ENCODE measurements around the gene SEC24C.

SEC24C gene

GRCh38 chr10:73799899-73800559, 55.9 kb downstream of the SEC24C start:
- Histone ChIP-seq H3K27me3 (ENCODE audit: low read depth) (no peaks in the 10 kb centered on the region), H3K36me3 (replicated peaks) (peaks cover 46% of the 10 kb centered on the region), H3K9me3 (no peaks in the 10 kb centered on the region), H3K4me1 (no peaks in the 10 kb centered on the region), H3K4me3 (no peak overlapping the region)
- in situ Hi-C loops (cut with MboI; ENCODE audit: low sequenced_read_pairs): no loop called here
- DNase-seq (ENCODE audit: low spot score in 2 of 2): no peak

GRCh38 chr10:73800560-73801252, 56.5 kb downstream of the SEC24C start:
- no peak for DNase-seq (ENCODE audit: low spot score in 2 of 2)
- no peaks in the 10 kb centered on the region for H3K9me3 ChIP-seq
- H3K27me3 ChIP-seq (ENCODE audit: low read depth): no peaks in the 10 kb centered on the region
- no peaks in the 10 kb centered on the region for H3K4me1 ChIP-seq
- no peak overlapping the region for H3K4me3 ChIP-seq
- in situ Hi-C loops (cut with MboI; ENCODE audit: low sequenced_read_pairs): no loop called here
- peaks cover 47% of the 10 kb centered on the region for H3K36me3 ChIP-seq (replicated peaks)

- Histone ChIP-seq H3K4me1 (no peaks in the 10 kb centered on the region), H3K27me3 (ENCODE audit: low read depth) (no peaks in the 10 kb centered on the region), H3K4me3 (no peak overlapping the region), H3K36me3 (replicated peaks) (peaks cover 53% of the 10 kb centered on the region), H3K9me3 (no peaks in the 10 kb centered on the region)
- in situ Hi-C loops (cut with MboI; ENCODE audit: low sequenced_read_pairs): no loop called here
- no peak for DNase-seq (ENCODE audit: low spot score in 2 of 2)
These were observed 57.0 kb downstream of the SEC24C start for GRCh38 chr10:73801253-73801590.

DNA sequence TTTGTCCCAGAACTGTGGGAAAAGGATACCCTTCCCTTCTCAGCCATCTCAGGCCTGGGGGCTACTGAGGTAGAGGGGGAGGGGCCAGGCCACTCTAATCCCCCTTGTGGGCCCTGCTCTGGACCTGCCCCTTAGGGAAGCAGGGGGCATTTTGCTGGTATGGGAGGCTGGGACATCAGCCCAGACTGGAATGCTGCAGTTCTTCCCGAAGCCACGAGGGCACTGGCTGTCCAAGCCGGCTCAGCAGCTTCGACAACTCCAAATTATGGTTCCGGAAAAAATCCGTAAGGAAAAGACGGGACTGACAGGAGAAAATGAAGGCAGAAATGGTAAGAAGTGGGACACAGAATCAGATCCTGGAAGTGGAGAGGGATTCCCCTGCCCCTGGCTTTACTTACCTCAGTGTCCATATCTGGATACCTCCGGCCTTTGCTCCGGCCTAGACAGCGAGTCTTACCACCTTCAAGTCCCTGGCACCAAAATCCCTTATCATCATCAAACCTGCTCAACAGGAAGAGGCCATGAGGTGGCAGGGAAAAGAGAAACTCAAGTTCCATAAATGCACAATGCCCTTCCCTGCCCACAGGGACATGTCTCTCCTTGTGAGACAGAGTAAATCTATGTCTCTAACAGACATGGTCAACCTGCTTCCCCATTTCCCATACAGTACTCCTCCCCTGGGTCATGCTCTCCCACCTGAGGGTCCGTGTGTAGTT, 58.3 kb downstream of the SEC24C start:
- in situ Hi-C loops (cut with MboI; ENCODE audit: low sequenced_read_pairs): no loop called here
- Histone ChIP-seq H3K36me3 (replicated peaks) (peaks cover 53% of the 10 kb centered on the region), H3K27me3 (ENCODE audit: low read depth) (no peaks in the 10 kb centered on the region), H3K9me3 (no peaks in the 10 kb centered on the region), H3K4me3 (no peak overlapping the region), H3K4me1 (no peaks in the 10 kb centered on the region)
- DNase-seq (ENCODE audit: low spot score in 2 of 2): no peak

- in situ Hi-C loops (cut with MboI; ENCODE audit: low sequenced_read_pairs): no loop called here
- no peak for DNase-seq (ENCODE audit: low spot score in 2 of 2)
- H3K9me3 ChIP-seq: no peaks in the 10 kb centered on the region
- no peaks in the 10 kb centered on the region for H3K27me3 ChIP-seq (ENCODE audit: low read depth)
- H3K4me1 ChIP-seq: no peaks in the 10 kb centered on the region
- H3K4me3 ChIP-seq: no peak overlapping the region
- H3K36me3 ChIP-seq (replicated peaks): peaks cover 63% of the 10 kb centered on the region
These were observed 59.6 kb downstream of the SEC24C start for GRCh38 chr10:73803680-73804286.

DNA sequence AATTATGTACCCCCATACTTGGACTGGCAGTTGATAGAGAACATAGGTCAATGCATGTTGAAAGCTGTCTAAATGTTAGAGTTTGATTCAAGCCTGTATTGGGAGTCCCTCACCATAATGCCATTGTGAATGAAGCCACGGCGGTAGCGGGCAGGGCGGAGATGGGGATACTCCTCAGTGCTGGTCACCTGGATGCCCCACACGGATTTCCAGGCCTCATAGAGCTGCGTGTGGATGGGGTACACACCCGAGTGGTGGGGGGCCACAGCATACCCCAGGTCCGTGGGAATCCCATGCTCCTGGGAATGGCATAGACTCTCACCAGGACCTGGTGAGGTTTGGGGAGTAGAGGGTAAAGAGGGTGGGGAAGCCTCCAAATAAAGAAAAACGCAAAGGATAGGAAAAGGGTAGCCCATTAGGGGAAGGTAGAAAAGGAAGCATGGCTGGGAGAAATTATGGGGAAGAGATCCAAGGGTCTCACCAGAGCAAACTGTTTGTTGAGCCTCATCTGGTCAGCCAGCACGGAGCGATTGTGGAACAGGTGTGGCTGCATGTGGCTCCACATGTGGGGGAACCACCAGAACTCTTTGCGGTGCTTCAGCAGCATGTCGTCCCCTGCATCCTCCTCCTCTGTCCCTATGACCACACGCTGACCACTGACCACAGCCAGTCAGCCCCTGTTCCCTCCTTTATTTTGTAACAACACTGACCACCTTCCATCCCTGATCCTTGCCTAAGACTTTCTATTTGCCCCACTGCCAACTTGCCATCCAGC, 62.2 kb downstream of the SEC24C start:
- H3K27me3 ChIP-seq (ENCODE audit: low read depth): no peaks in the 10 kb centered on the region
- in situ Hi-C loops (cut with MboI; ENCODE audit: low sequenced_read_pairs): no loop called here
- H3K4me1 ChIP-seq: peaks cover 5% of the 10 kb centered on the region
- no peaks in the 10 kb centered on the region for H3K9me3 ChIP-seq
- H3K36me3 ChIP-seq (replicated peaks): peaks cover 55% of the 10 kb centered on the region
- no peak overlapping the region for H3K4me3 ChIP-seq
- DNase-seq (ENCODE audit: low spot score in 2 of 2): no peak

GRCh38 chr10:73807471-73807870, 63.3 kb downstream of the SEC24C start:
- in situ Hi-C loops (cut with MboI; ENCODE audit: low sequenced_read_pairs): no loop called here
- H3K4me1 ChIP-seq: peaks cover 5% of the 10 kb centered on the region
- H3K4me3 ChIP-seq: no peak overlapping the region
- no peaks in the 10 kb centered on the region for H3K9me3 ChIP-seq
- H3K27me3 ChIP-seq (ENCODE audit: low read depth): no peaks in the 10 kb centered on the region
- DNase-seq (ENCODE audit: low spot score in 2 of 2): no peak
- peaks cover 44% of the 10 kb centered on the region for H3K36me3 ChIP-seq (replicated peaks)

GRCh38 chr10:73808021-73808815, 64.0 kb downstream of the SEC24C start:
- Histone ChIP-seq H3K4me1 (peaks cover 5% of the 10 kb centered on the region), H3K36me3 (replicated peaks) (peaks cover 36% of the 10 kb centered on the region), H3K27me3 (ENCODE audit: low read depth) (no peaks in the 10 kb centered on the region), H3K9me3 (no peaks in the 10 kb centered on the region), H3K4me3 (no peak overlapping the region)
- DNase-seq (ENCODE audit: low spot score in 2 of 2): no peak
- in situ Hi-C loops (cut with MboI; ENCODE audit: low sequenced_read_pairs): no loop called here

- in situ Hi-C loops (cut with MboI; ENCODE audit: low sequenced_read_pairs): no loop called here
- peaks cover 5% of the 10 kb centered on the region for H3K4me1 ChIP-seq
- no peaks in the 10 kb centered on the region for H3K9me3 ChIP-seq
- peaks cover 32% of the 10 kb centered on the region for H3K36me3 ChIP-seq (replicated peaks)
- H3K4me3 ChIP-seq: no peak overlapping the region
- H3K27me3 ChIP-seq (ENCODE audit: low read depth): no peaks in the 10 kb centered on the region
- no peak for DNase-seq (ENCODE audit: low spot score in 2 of 2)
These were observed 65.1 kb downstream of the SEC24C start for GRCh38 chr10:73809061-73809818.

DNA sequence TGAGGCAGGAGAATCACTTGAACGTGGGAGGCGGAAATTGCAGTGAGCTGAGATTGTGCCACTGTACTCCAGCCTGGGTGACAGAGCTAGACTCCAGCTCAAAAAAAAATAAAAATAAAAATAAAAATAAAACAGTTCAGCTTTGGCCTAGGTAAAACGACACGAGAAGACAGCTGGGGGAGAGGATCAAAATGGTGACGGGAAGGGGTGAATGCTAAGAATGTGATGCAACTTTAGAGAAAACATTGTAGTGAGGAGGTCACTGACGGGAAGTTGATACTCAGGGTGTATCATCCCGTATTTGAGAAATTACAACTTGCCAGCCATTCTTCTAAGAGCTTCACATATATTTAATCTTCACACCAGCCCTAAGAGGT, 66.2 kb downstream of the SEC24C start:
- in situ Hi-C loops (cut with MboI; ENCODE audit: low sequenced_read_pairs): no loop called here
- Histone ChIP-seq H3K9me3 (no peaks in the 10 kb centered on the region), H3K4me1 (peaks cover 5% of the 10 kb centered on the region), H3K36me3 (replicated peaks) (peaks cover 36% of the 10 kb centered on the region), H3K4me3 (peak overlapping the region; percentile 66), H3K27me3 (ENCODE audit: low read depth) (no peaks in the 10 kb centered on the region)
- no peak for DNase-seq (ENCODE audit: low spot score in 2 of 2)

GRCh38 chr10:73810735-73811465, 66.7 kb downstream of the SEC24C start:
- in situ Hi-C loops (cut with MboI; ENCODE audit: low sequenced_read_pairs): no loop called here
- H3K4me1 ChIP-seq: peaks cover 5% of the 10 kb centered on the region
- H3K9me3 ChIP-seq: no peaks in the 10 kb centered on the region
- H3K36me3 ChIP-seq (replicated peaks): peaks cover 31% of the 10 kb centered on the region
- H3K4me3 ChIP-seq: peak overlapping the region; percentile 66
- peak; percentile 14 to 44 for DNase-seq (ENCODE audit: low spot score in 2 of 2)
- no peaks in the 10 kb centered on the region for H3K27me3 ChIP-seq (ENCODE audit: low read depth)

DNA sequence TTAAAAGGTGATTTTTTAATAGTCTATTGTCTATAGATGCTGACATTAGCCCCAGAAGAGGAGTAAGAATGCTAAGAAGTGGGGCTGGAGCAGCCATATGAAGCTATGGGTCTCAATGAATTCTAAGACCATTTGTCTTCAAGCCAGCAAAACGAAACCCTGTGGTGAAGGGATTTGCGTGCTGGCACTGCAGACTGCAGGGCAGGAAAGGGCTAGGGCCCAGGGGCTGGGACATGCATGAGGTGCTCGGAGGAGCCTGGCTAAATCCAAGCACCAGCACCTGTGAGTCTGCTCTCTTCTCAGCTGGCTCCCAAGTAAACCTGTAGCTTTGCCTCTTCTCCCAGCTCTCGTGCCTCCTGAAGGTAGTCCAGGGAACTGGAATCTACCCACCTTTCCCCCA, 68.5 kb downstream of the SEC24C start:
- in situ Hi-C loops (cut with MboI; ENCODE audit: low sequenced_read_pairs): no loop called here
- H3K36me3 ChIP-seq (replicated peaks): peaks cover 15% of the 10 kb centered on the region
- H3K27me3 ChIP-seq (ENCODE audit: low read depth): no peaks in the 10 kb centered on the region
- H3K4me3 ChIP-seq: no peak overlapping the region
- no peaks in the 10 kb centered on the region for H3K9me3 ChIP-seq
- peaks cover 5% of the 10 kb centered on the region for H3K4me1 ChIP-seq
- DNase-seq (ENCODE audit: low spot score in 2 of 2): no peak
